Measurements from ENCODE around the gene IFITM2. TPM values are rescaled to one million over a fixed set of nuclear protein-coding genes. Genes with fewer than 3 reads are reported as not detected.

IFITM2 gene
- total RNA-seq, 1 experiment from 2014 or later: 4.2 TPM

DNA sequence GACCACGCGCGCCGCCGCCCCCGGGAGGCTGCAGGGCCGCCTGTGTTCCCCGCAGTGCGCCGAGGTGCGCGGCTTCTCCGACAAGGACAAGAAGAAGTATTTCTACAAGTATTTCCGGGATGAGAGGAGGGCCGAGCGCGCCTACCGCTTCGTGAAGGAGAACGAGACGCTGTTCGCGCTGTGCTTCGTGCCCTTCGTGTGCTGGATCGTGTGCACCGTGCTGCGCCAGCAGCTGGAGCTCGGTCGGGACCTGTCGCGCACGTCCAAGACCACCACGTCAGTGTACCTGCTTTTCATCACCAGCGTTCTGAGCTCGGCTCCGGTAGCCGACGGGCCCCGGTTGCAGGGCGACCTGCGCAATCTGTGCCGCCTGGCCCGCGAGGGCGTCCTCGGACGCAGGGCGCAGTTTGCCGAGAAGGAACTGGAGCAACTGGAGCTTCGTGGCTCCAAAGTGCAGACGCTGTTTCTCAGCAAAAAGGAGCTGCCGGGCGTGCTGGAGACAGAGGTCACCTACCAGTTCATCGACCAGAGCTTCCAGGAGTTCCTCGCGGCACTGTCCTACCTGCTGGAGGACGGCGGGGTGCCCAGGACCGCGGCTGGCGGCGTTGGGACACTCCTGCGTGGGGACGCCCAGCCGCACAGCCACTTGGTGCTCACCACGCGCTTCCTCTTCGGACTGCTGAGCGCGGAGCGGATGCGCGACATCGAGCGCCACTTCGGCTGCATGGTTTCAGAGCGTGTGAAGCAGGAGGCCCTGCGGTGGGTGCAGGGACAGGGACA is 26.7 kb upstream of the IFITM2 start:
- Histone ChIP-seq H3K9me3 (ENCODE audit: insufficient read depth, low read depth) (no peaks in the 10 kb centered on the region), H3F3A (ENCODE audit: insufficient read depth, low read depth) (no peaks in the 10 kb centered on the region), H3K36me3 (ENCODE audit: low read depth) (no peaks in the 10 kb centered on the region), H3K4me2 (no peak overlapping the region), H2AFZ (no peak overlapping the region), H3K4me3 (no peak overlapping the region), H3K79me2 (ENCODE audit: low read depth) (no peaks in the 10 kb centered on the region), H3K27me3 (ENCODE audit: insufficient read depth, low read depth) (no peaks in the 10 kb centered on the region), H3K4me1 (replicated peaks; ENCODE audit: insufficient read depth) (no peaks in the 10 kb centered on the region), H3K27ac (no peak overlapping the region), H3K9me2 (ENCODE audit: insufficient read depth) (no peaks in the 10 kb centered on the region), H4K20me1 (ENCODE audit: insufficient read depth) (no peaks in the 10 kb centered on the region)
- no peak for DNase-seq
- ChIA-PET CTCF (no interaction called here), POLR2A (ENCODE audit: unreplicated experiment) (interaction anchor here (0.5 kb wide), 1 partner anchor 13 kb away, joined by 3 read pairs; no protein-coding TSS in a partner anchor)
- TF ChIP-seq CTCF (conservative IDR thresholded peaks at IDR 0.05): no peak
- no peak for TF ChIP-seq EZH2 (IDR thresholded peaks at IDR 0.05; ENCODE audit: low read depth)
- no TSS peak for BruUV-seq (replicated peaks)
- intact Hi-C loops (cut with micrococcal nuclease; ENCODE audit: unreplicated experiment): no loop called here

DNA sequence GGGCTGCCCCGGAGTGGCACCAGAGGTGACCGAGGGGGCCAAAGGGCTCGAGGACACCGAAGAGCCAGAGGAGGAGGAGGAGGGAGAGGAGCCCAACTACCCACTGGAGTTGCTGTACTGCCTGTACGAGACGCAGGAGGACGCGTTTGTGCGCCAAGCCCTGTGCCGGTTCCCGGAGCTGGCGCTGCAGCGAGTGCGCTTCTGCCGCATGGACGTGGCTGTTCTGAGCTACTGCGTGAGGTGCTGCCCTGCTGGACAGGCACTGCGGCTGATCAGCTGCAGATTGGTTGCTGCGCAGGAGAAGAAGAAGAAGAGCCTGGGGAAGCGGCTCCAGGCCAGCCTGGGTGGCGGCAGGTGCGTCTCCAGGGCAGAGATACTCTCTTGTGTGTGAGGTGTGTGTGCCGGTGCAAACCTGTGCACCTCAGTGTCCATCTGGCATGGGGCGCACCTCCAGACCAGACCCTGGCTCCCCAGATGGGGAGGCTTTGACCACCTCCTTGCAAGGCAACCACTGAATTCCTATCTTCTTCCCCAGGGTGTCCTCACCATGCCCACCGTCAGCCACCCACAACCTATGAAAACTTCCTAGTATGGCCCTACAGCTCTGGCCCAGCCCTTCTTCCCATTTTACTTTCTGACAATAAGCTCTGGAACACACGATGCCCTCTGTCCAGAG is 26.0 kb upstream of the IFITM2 start:
- Histone ChIP-seq H3K4me1 (replicated peaks; ENCODE audit: insufficient read depth) (no peaks in the 10 kb centered on the region), H3K4me3 (no peak overlapping the region), H3K4me2 (no peak overlapping the region), H3K27me3 (ENCODE audit: insufficient read depth, low read depth) (no peaks in the 10 kb centered on the region), H2AFZ (no peak overlapping the region), H4K20me1 (ENCODE audit: insufficient read depth) (no peaks in the 10 kb centered on the region), H3K9me3 (ENCODE audit: insufficient read depth, low read depth) (no peaks in the 10 kb centered on the region), H3F3A (ENCODE audit: insufficient read depth, low read depth) (no peaks in the 10 kb centered on the region), H3K27ac (no peak overlapping the region), H3K79me2 (ENCODE audit: low read depth) (no peaks in the 10 kb centered on the region), H3K36me3 (ENCODE audit: low read depth) (no peaks in the 10 kb centered on the region), H3K9me2 (ENCODE audit: insufficient read depth) (no peaks in the 10 kb centered on the region)
- POLR2A ChIA-PET (ENCODE audit: unreplicated experiment): no interaction called here
- CTCF ChIA-PET: no interaction called here
- no peak for DNase-seq
- TF ChIP-seq CTCF (conservative IDR thresholded peaks at IDR 0.05) (no peak), EZH2 (IDR thresholded peaks at IDR 0.05; ENCODE audit: low read depth) (no peak)
- no TSS peak for BruUV-seq (replicated peaks)
- intact Hi-C loops (cut with micrococcal nuclease; ENCODE audit: unreplicated experiment): no loop called here

DNA sequence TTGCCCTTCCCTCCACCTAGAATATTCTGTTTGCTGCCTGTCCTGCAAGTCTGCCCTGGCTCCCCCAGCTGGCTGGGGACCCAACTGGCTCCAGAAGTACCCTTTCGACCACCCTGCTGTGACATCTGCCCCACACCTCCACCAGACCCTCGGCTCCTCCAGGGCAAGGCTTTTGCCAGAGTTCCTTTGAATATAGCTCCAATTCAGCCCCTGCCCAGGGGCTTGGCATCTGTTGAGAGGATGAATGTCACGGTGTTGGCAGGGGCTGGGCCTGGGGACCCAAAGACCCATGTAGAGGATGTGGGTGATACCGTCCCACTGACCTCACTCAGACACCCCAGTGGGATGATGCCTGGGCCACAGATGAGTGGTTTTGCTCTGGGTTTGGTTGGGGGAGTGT is 25.4 kb upstream of the IFITM2 start:
- no peak for DNase-seq
- intact Hi-C loops (cut with micrococcal nuclease; ENCODE audit: unreplicated experiment): no loop called here
- ChIA-PET POLR2A (ENCODE audit: unreplicated experiment) (no interaction called here), CTCF (no interaction called here)
- no peak overlapping the region for H2AFZ ChIP-seq
- no peaks in the 10 kb centered on the region for H3K4me1 ChIP-seq (replicated peaks; ENCODE audit: insufficient read depth)
- BruUV-seq (replicated peaks): no TSS peak
- H3K9me3 ChIP-seq (ENCODE audit: insufficient read depth, low read depth): no peaks in the 10 kb centered on the region
- no peaks in the 10 kb centered on the region for H3K79me2 ChIP-seq (ENCODE audit: low read depth)
- no peaks in the 10 kb centered on the region for H3K36me3 ChIP-seq (ENCODE audit: low read depth)
- no peaks in the 10 kb centered on the region for H3F3A ChIP-seq (ENCODE audit: insufficient read depth, low read depth)
- H4K20me1 ChIP-seq (ENCODE audit: insufficient read depth): no peaks in the 10 kb centered on the region
- no peaks in the 10 kb centered on the region for H3K9me2 ChIP-seq (ENCODE audit: insufficient read depth)
- H3K4me2 ChIP-seq: no peak overlapping the region
- H3K27ac ChIP-seq: no peak overlapping the region
- no peak overlapping the region for H3K4me3 ChIP-seq
- TF ChIP-seq CTCF (conservative IDR thresholded peaks at IDR 0.05) (no peak), EZH2 (IDR thresholded peaks at IDR 0.05; ENCODE audit: low read depth) (no peak)
- no peaks in the 10 kb centered on the region for H3K27me3 ChIP-seq (ENCODE audit: insufficient read depth, low read depth)

Data from PC-9 (cell line).